ENCODE data around the gene ABCA7. TPM values are rescaled to one million over a fixed set of nuclear protein-coding genes. Genes with fewer than 3 reads are reported as not detected.

The ABCA7 gene
- total RNA-seq, 4 donors from 2014 or later = 15.5 to 58.7 (median 29.8) TPM

- Histone ChIP-seq H3K9me3 (no peaks in the 10 kb centered on the region), H3K4me3 (replicated peaks in 1 of 3) (no peak overlapping the region), H3K4me1 (no peaks in the 10 kb centered on the region), H3K36me3 (peaks cover 33 to 35% of the 10 kb centered on the region in 2 donors), H3K27me3 (no peaks in the 10 kb centered on the region), H3K27ac (no peak overlapping the region)
- intact Hi-C loops (cut with DNase I) = no loop called here
- TF ChIP-seq CTCF (IDR thresholded peaks at IDR 0.05) = no peak
- 83 to 85% methylated on average over 23 to 26 of the region's 27 CpGs for WGBS, 2 donors
- no peak for DNase-seq
Observed at GRCh38 chr19:1087813-1088415, 48.0 kb downstream of the ABCA7 start.

- DNase-seq = no peak
- no peak overlapping the region for H3K4me3 ChIP-seq (replicated peaks in 1 of 3)
- H3K36me3 ChIP-seq = peaks cover 33 to 35% of the 10 kb centered on the region in 2 donors
- no peaks in the 10 kb centered on the region for H3K9me3 ChIP-seq
- peaks cover 1 to 2% of the 10 kb centered on the region in 2 donors for H3K4me1 ChIP-seq
- no peak for TF ChIP-seq CTCF (IDR thresholded peaks at IDR 0.05)
- TF ChIP-seq POLR2A (IDR thresholded peaks at IDR 0.05) = no peak
- no peak overlapping the region for H3K27ac ChIP-seq
- 83 to 94% methylated on average over 20 to 24 of the region's 27 CpGs for WGBS, 2 donors
- H3K27me3 ChIP-seq = no peaks in the 10 kb centered on the region
- intact Hi-C loops (cut with DNase I) = no loop called here
Observed at GRCh38 chr19:1088416-1089010, 48.6 kb downstream of the ABCA7 start.

GRCh38 chr19:1089126-1089771 is 49.3 kb downstream of the ABCA7 start:
- Histone ChIP-seq H3K4me3 (replicated peaks in 1 of 3) (no peak overlapping the region), H3K36me3 (peaks cover 33 to 35% of the 10 kb centered on the region in 2 donors), H3K27me3 (no peaks in the 10 kb centered on the region), H3K9me3 (no peaks in the 10 kb centered on the region), H3K27ac (no peak overlapping the region), H3K4me1 (peaks cover 9 to 10% of the 10 kb centered on the region in 2 donors)
- WGBS, 2 donors = 93% methylated on average over 21 of the region's 32 CpGs; no CpG with 5 or more reads in 1 of the 2 donors
- no peak for DNase-seq
- intact Hi-C loops (cut with DNase I) = no loop called here
- TF ChIP-seq POLR2A (IDR thresholded peaks at IDR 0.05) (no peak), CTCF (IDR thresholded peaks at IDR 0.05) (no peak)

- DNase-seq = no peak
- Histone ChIP-seq H3K9me3 (no peaks in the 10 kb centered on the region), H3K27me3 (no peaks in the 10 kb centered on the region), H3K36me3 (peaks cover 33 to 35% of the 10 kb centered on the region in 2 donors), H3K4me1 (peaks cover 11 to 13% of the 10 kb centered on the region in 2 donors), H3K4me3 (replicated peaks in 1 of 3) (no peak overlapping the region), H3K27ac (no peak overlapping the region)
- TF ChIP-seq POLR2A (IDR thresholded peaks at IDR 0.05) (no peak), CTCF (IDR thresholded peaks at IDR 0.05) (no peak)
- WGBS, 2 donors = 80 to 92% methylated on average over 10 to 15 of the region's 22 CpGs
- intact Hi-C loops (cut with DNase I) = loop anchor here (5.0 kb wide), 1 partner anchor 68 kb away; the partner anchor contains the start of genes RNU6-2 and TMEM259
Observed at GRCh38 chr19:1089891-1090290, 50.0 kb downstream of the ABCA7 start.
